HEK293 (cell line): Measurements from ENCODE around the gene ZBP1.

Source experiments
- CTCF ChIA-PET: fragments of 350-600 bp; formaldehyde crosslinking; extraction: SDS; loops from one replicate; lab custom pipeline; 2021; ENCODE audit warnings: antibody characterized with exemption; lab: Yijun Ruan, JAX
- POLR2A ChIA-PET: fragments of 300-600 bp; formaldehyde crosslinking; extraction: SDS; loops from one replicate; lab custom pipeline; 2020; ENCODE audit warnings: antibody characterized with exemption, inconsistent platforms; lab: Yijun Ruan, JAX
- H3K27ac ChIP-seq: fragments of 200-500 bp; sonication (Bioruptor generic); 2 replicates; pipeline ENCODE4 v1.5.1; 2014; ENCODE audit warnings: low read depth, low read length, control low read depth, inconsistent platforms; ENCODE audit errors: extremely low read depth
- H3K36me3 ChIP-seq, 2 experiments: fragments of 200-500 bp in 1 of 2; sonication (Bioruptor generic) in 1 of 2; 1 replicate in 1 of 2; 2 replicates in 1 of 2; pipeline ENCODE4 v1.5.1; 2014 to 2017; ENCODE audit warnings: inconsistent platforms in 2 of 2, low read length in 2 of 2; ENCODE audit not compliant: control insufficient read depth in 2 of 2, insufficient read depth in 1 of 2
- H3K4me1 ChIP-seq: fragments of 200-500 bp; sonication (Bioruptor generic); 2 replicates; pipeline ENCODE4 v1.5.1; 2014; ENCODE audit warnings: mild to moderate bottlenecking, low read length, inconsistent platforms; ENCODE audit not compliant: control insufficient read depth, insufficient read depth
- H3K4me3 ChIP-seq: 2 replicates; pipeline ENCODE4 v1.5.1; 2011; ENCODE audit warnings: low read depth, mild to moderate bottlenecking, control low read depth, low read length, moderate library complexity
- H3K9me3 ChIP-seq: fragments of 200-500 bp; sonication (Bioruptor generic); 2 replicates; pipeline ENCODE4 v1.5.1; 2014; ENCODE audit warnings: low read depth, low read length, inconsistent platforms; ENCODE audit not compliant: control insufficient read depth, insufficient read depth
- KLF16 ChIP-seq: fragments of 450-650 bp; formaldehyde crosslinking; IDR thresholded peaks from 2 replicates; pipeline ENCODE4 v1.5.1; 2017; ENCODE audit warnings: missing biosample characterization, missing genetic modification characterization
- PRDM1 ChIP-seq: fragments of 450-650 bp; formaldehyde crosslinking; IDR thresholded peaks from 2 replicates; pipeline ENCODE4; 2016; ENCODE audit warnings: missing biosample characterization, missing genetic modification characterization
- ZBTB20 ChIP-seq: fragments of 450-650 bp; formaldehyde crosslinking; IDR thresholded peaks from 2 replicates; pipeline ENCODE4 v1.5.1; 2016; ENCODE audit warnings: missing biosample characterization, missing genetic modification characterization
- ZBTB48 ChIP-seq: fragments of 450-650 bp; formaldehyde crosslinking; IDR thresholded peaks from 2 replicates; pipeline ENCODE4 v1.5.1; 2016; ENCODE audit warnings: missing biosample characterization, missing genetic modification characterization
- ZNF2 ChIP-seq: fragments of 450-650 bp; formaldehyde crosslinking; IDR thresholded peaks from 2 replicates; pipeline ENCODE4 v1.5.1; 2016; ENCODE audit warnings: missing biosample characterization, missing genetic modification characterization
- ZNF341 ChIP-seq: fragments of 450-650 bp; formaldehyde crosslinking; IDR thresholded peaks from 2 replicates; pipeline ENCODE4; 2016; ENCODE audit warnings: low read depth, missing biosample characterization, missing genetic modification characterization
- ZNF391 ChIP-seq: fragments of 450-650 bp; formaldehyde crosslinking; IDR thresholded peaks from 2 replicates; pipeline ENCODE4 v1.5.1; 2016; ENCODE audit warnings: low read depth, missing biosample characterization, missing genetic modification characterization, borderline replicate concordance
- ZNF510 ChIP-seq: fragments of 450-650 bp; formaldehyde crosslinking; IDR thresholded peaks from 2 replicates; pipeline ENCODE4 v1.5.1; 2018; ENCODE audit warnings: mild to moderate bottlenecking, missing genetic modification characterization, missing biosample characterization; ENCODE audit not compliant: insufficient replicate concordance
- ZNF549 ChIP-seq: fragments of 450-650 bp; IDR thresholded peaks from 2 replicates; pipeline ENCODE4 v1.5.1; 2018; ENCODE audit warnings: missing biosample characterization, missing genetic modification characterization, mild to moderate bottlenecking, inconsistent platforms, moderate library complexity
- ZNF629 ChIP-seq: fragments of 450-650 bp; formaldehyde crosslinking; IDR thresholded peaks from 2 replicates; pipeline ENCODE4 v1.5.1; 2017; ENCODE audit warnings: missing biosample characterization, missing genetic modification characterization
- ZNF670 ChIP-seq: fragments of 450-650 bp; formaldehyde crosslinking; IDR thresholded peaks from 2 replicates; pipeline ENCODE4 v1.5.1; 2016; ENCODE audit warnings: missing biosample characterization, missing genetic modification characterization, low read depth
- TF ChIP-seq, protein P1 (sequence below): fragments of 450-650 bp; formaldehyde crosslinking; IDR thresholded peaks from 2 replicates; pipeline ENCODE4 v1.5.1; 2016; ENCODE audit warnings: missing biosample characterization, missing genetic modification characterization
- TF ChIP-seq, protein P2 (sequence below): fragments of 450-650 bp; formaldehyde crosslinking; IDR thresholded peaks from 2 replicates; pipeline ENCODE4 v1.5.1; 2016; ENCODE audit warnings: missing biosample characterization, missing genetic modification characterization, borderline replicate concordance
- TF ChIP-seq, protein P3 (sequence below): fragments of 450-650 bp; formaldehyde crosslinking; IDR thresholded peaks from 2 replicates; pipeline ENCODE4 v1.5.1; 2016; ENCODE audit warnings: missing biosample characterization, missing genetic modification characterization
- TF ChIP-seq, protein P4 (sequence below): fragments of 450-650 bp; formaldehyde crosslinking; IDR thresholded peaks from 2 replicates; pipeline ENCODE4 v1.5.1; 2016; ENCODE audit warnings: missing biosample characterization, missing genetic modification characterization
- TF ChIP-seq, protein P5 (sequence below): fragments of 450-650 bp; formaldehyde crosslinking; IDR thresholded peaks from 2 replicates; pipeline ENCODE4 v1.5.1; 2016; ENCODE audit warnings: missing biosample characterization, missing genetic modification characterization

Gene ZBP1

DNA sequence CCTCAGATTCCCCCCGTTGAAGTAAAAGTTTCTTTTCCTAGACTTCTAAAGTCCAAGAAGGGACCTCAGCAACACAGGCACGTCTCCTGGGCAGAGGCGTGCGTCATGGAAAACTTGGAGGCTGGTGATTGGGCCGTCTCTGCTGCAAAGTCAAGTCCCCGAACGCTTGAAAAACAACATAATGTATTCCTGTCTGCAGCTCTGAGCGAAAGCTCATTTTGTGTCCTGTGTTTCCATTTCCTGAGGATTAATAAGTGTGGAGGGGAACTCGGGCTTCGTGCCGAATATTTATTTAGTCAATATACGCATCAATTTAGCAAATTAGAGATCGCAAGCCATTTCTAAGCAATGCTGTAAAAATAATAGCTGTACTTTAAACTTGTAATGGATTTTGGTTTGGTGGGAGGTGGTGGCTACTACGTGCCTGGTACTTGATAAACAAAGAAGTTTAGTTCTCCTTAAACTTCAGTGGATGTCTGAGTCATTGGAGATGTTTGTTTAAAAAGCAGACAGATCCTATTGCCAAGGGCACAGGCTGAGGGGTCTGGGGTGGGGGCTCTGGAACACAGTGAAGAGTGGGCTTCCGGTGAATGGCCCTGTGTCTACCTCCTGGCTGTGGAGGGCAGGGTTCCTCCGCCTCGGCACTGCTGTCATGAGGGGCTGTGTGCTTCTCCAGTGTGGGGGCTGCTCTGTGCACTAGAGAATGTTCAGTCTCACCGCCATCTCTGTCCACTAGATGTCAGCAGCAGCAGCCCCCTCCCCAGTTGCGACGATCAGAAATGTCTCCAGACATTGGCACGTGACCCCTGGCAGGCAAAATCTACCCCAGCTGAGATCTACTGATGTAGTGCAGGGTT, 37.6 kb downstream of the ZBP1 start (continued):
- TF ChIP-seq ZNF391, result no peak
- TF ChIP-seq, all 188 proteins: peak for 28

DNA sequence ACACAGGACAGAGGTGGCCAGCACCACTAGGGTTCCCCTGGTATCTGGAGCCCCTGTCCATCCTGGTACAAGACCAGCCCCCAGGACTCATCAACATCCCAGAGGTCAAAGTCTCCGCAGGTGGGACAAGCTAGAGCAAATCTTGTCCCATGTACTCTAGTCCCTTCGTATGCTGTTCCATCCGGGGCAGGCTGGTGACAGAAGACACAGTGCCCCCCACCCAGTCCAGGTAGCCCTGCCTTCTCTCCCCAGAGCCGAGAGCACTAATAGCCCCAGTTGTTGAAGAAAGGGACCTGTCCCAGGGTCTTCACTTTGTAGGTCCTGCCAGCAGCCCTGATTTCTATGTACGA, 38.2 kb downstream of the ZBP1 start:
- no peak for TF ChIP-seq ZBTB20 (tag by site-specific recombination)
- TF ChIP-seq, protein P1, sequence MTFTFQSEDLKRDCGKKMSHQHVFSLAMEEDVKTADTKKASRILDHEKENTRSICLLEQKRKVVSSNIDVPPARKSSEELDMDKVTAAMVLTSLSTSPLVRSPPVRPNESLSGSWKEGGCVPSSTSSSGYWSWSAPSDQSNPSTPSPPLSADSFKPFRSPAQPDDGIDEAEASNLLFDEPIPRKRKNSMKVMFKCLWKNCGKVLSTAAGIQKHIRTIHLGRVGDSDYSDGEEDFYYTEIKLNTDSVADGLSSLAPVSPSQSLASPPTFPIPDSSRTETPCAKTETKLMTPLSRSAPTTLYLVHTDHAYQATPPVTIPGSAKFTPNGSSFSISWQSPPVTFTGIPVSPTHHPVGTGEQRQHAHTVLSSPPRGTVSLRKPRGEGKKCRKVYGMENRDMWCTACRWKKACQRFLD (tag by site-specific recombination), result no peak
- TF ChIP-seq, protein P2, sequence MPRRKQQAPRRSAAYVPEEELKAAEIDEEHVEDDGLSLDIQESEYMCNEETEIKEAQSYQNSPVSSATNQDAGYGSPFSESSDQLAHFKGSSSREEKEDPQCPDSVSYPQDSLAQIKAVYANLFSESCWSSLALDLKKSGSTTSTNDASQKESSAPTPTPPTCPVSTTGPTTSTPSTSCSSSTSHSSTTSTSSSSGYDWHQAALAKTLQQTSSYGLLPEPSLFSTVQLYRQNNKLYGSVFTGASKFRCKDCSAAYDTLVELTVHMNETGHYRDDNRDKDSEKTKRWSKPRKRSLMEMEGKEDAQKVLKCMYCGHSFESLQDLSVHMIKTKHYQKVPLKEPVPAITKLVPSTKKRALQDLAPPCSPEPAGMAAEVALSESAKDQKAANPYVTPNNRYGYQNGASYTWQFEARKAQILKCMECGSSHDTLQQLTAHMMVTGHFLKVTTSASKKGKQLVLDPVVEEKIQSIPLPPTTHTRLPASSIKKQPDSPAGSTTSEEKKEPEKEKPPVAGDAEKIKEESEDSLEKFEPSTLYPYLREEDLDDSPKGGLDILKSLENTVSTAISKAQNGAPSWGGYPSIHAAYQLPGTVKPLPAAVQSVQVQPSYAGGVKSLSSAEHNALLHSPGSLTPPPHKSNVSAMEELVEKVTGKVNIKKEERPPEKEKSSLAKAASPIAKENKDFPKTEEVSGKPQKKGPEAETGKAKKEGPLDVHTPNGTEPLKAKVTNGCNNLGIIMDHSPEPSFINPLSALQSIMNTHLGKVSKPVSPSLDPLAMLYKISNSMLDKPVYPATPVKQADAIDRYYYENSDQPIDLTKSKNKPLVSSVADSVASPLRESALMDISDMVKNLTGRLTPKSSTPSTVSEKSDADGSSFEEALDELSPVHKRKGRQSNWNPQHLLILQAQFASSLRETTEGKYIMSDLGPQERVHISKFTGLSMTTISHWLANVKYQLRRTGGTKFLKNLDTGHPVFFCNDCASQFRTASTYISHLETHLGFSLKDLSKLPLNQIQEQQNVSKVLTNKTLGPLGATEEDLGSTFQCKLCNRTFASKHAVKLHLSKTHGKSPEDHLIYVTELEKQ (tag by site-specific recombination), result no peak
- TF ChIP-seq ZBTB48 (tag by site-specific recombination), result no peak
- TF ChIP-seq PRDM1 (tag by site-specific recombination), result no peak
- TF ChIP-seq ZNF510 (tag by site-specific recombination), result no peak
- no peak for TF ChIP-seq ZNF549 (tag by site-specific recombination)
- no peak for TF ChIP-seq KLF16 (tag by site-specific recombination)
- no peak for TF ChIP-seq ZNF670 (tag by site-specific recombination)
- TF ChIP-seq, protein P3, sequence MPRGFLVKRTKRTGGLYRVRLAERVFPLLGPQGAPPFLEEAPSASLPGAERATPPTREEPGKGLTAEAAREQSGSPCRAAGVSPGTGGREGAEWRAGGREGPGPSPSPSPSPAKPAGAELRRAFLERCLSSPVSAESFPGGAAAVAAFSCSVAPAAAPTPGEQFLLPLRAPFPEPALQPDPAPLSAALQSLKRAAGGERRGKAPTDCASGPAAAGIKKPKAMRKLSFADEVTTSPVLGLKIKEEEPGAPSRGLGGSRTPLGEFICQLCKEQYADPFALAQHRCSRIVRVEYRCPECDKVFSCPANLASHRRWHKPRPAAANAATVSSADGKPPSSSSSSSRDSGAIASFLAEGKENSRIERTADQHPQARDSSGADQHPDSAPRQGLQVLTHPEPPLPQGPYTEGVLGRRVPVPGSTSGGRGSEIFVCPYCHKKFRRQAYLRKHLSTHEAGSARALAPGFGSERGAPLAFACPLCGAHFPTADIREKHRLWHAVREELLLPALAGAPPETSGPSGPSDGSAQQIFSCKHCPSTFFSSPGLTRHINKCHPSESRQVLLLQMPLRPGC (tag by site-specific recombination), result no peak
- TF ChIP-seq, protein P4, sequence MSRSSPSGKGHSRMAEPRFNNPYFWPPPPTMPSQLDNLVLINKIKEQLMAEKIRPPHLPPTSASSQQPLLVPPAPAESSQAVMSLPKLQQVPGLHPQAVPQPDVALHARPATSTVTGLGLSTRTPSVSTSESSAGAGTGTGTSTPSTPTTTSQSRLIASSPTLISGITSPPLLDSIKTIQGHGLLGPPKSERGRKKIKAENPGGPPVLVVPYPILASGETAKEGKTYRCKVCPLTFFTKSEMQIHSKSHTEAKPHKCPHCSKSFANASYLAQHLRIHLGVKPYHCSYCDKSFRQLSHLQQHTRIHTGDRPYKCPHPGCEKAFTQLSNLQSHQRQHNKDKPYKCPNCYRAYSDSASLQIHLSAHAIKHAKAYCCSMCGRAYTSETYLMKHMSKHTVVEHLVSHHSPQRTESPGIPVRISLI, result no peak
- no peak for TF ChIP-seq ZNF341 (tag by site-specific recombination)
- no peak for TF ChIP-seq ZNF629
- TF ChIP-seq, protein P5, sequence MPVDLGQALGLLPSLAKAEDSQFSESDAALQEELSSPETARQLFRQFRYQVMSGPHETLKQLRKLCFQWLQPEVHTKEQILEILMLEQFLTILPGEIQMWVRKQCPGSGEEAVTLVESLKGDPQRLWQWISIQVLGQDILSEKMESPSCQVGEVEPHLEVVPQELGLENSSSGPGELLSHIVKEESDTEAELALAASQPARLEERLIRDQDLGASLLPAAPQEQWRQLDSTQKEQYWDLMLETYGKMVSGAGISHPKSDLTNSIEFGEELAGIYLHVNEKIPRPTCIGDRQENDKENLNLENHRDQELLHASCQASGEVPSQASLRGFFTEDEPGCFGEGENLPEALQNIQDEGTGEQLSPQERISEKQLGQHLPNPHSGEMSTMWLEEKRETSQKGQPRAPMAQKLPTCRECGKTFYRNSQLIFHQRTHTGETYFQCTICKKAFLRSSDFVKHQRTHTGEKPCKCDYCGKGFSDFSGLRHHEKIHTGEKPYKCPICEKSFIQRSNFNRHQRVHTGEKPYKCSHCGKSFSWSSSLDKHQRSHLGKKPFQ (tag by site-specific recombination), result no peak
- no peak for TF ChIP-seq ZNF2 (tag by site-specific recombination)
- POLR2A ChIA-PET, result no interaction called here
- peaks cover 24% of the 10 kb centered on the region for H3K4me1 ChIP-seq

More for the DNA sequence above, 38.2 kb downstream of the ZBP1 start:
- Histone ChIP-seq H3K36me3 (no peaks in the 10 kb centered on the region), H3K9me3 (no peaks in the 10 kb centered on the region), H3K4me3 (no peak overlapping the region), H3K27ac (peak overlapping the region; percentile 94)
- CTCF ChIA-PET, result interaction anchor here (0.6 to 7.7 kb wide), 15 partner anchors 9 to 1522 kb away, joined by 3 to 41 read pairs (median 4); no protein-coding TSS in a partner anchor
